Naive B cell (primary cell): Measurements from ENCODE around the gene DGUOK. TPM values are rescaled to one million over a fixed set of nuclear protein-coding genes. Genes with fewer than 3 reads are reported as not detected.
"Not testable (repeated sequence)": the region's sequence is repeated elsewhere in the genome, so short reads cannot be mapped to it uniquely, and the experiment has no call there.

ENCODE experiments used
- ATAC-seq, 2 donors: fragments of 150-1000 bp; cut with Tn5 transposase; 2 replicates each; pipeline ENCODE4 v1.10.0; 2021; ENCODE audit warnings: low read depth in 2 of 2, mild to moderate bottlenecking in 2 of 2, moderate library complexity in 2 of 2
- DNase-seq: peaks from one replicate; pipeline ENCODE4 v3.0.0; 2022
- H3K27ac Mint-ChIP-seq, 6 donors: one replicate each; pipeline ENCODE4 v1.8.0; 2020 to 2022; ENCODE audit warnings: mild to moderate bottlenecking in 6 of 6, mixed read lengths in 6 of 6, moderate library complexity in 5 of 6, inconsistent platforms in 2 of 6
- H3K27me3 Mint-ChIP-seq, 3 donors: one replicate each; pipeline ENCODE4 v1.8.0; 2021 to 2022; ENCODE audit warnings: mixed read lengths in 3 of 3, mild to moderate bottlenecking in 1 of 3
- H3K36me3 Mint-ChIP-seq, 2 donors: one replicate each; pipeline ENCODE4 v1.8.0; 2020 to 2022; ENCODE audit warnings: mixed read lengths in 2 of 2, inconsistent platforms in 1 of 2, mild to moderate bottlenecking in 1 of 2
- H3K4me1 Mint-ChIP-seq, 3 donors: one replicate each; pipeline ENCODE4 v1.8.0; 2020 to 2022; ENCODE audit warnings: mixed read lengths in 3 of 3, inconsistent platforms in 1 of 3, mild to moderate bottlenecking in 1 of 3, moderate library complexity in 1 of 3
- H3K4me3 Mint-ChIP-seq, 8 donors: one replicate each; pipeline ENCODE4 v1.8.0; 2020 to 2022; ENCODE audit warnings: mild to moderate bottlenecking in 8 of 8, mixed read lengths in 8 of 8, moderate library complexity in 8 of 8, inconsistent platforms in 2 of 8
- H3K9me3 Mint-ChIP-seq, 7 donors: one replicate each; pipeline ENCODE4 v1.8.0; 2020 to 2022; ENCODE audit warnings: mixed read lengths in 7 of 7, mild to moderate bottlenecking in 5 of 7, inconsistent platforms in 2 of 7, moderate library complexity in 1 of 7
- polyA plus RNA-seq, 6 donors: library from polyadenylated mRNA; unstranded; fragments of 300-500 nt; fragmentation: Illumina TruSeq; gene quantifications; one replicate each; pipeline ENCODE4 v1.2.3, GENCODE V29; 2021; ENCODE audit warnings: low read depth in 6 of 6

DGUOK gene
- polyA plus RNA-seq, 6 donors from 2014 or later: 192 to 245 (median 213) TPM

- H3K4me1 Mint-ChIP-seq: peaks cover 45 to 76% (median 60%) of the 10 kb centered on the region in 3 donors
- H3K36me3 Mint-ChIP-seq: peaks cover 14 to 16% of the 10 kb centered on the region in 2 donors
- no peak overlapping the region for H3K4me3 Mint-ChIP-seq
- ATAC-seq (no peak), DNase-seq (no peak)
- H3K9me3 Mint-ChIP-seq: no peaks in the 10 kb centered on the region
- no peaks in the 10 kb centered on the region for H3K27me3 Mint-ChIP-seq
- H3K27ac Mint-ChIP-seq: peak overlapping the region in 2 of 6 donors; percentile 43 to 61
Measured at GRCh38 chr2:73935641-73936040, 9.0 kb downstream of the DGUOK start.

GRCh38 chr2:73937103-73937885, 10.6 kb downstream of the DGUOK start:
- peaks cover 4 to 6% of the 10 kb centered on the region in 2 donors for H3K36me3 Mint-ChIP-seq
- peaks cover 35 to 65% (median 51%) of the 10 kb centered on the region in 3 donors for H3K4me1 Mint-ChIP-seq
- no peak for DNase-seq
- H3K4me3 Mint-ChIP-seq: no peak overlapping the region
- no peaks in the 10 kb centered on the region for H3K9me3 Mint-ChIP-seq
- H3K27ac Mint-ChIP-seq: peak overlapping the region; percentile 5 to 86 (median 58)
- no peaks in the 10 kb centered on the region for H3K27me3 Mint-ChIP-seq
- no peak for ATAC-seq

DNA sequence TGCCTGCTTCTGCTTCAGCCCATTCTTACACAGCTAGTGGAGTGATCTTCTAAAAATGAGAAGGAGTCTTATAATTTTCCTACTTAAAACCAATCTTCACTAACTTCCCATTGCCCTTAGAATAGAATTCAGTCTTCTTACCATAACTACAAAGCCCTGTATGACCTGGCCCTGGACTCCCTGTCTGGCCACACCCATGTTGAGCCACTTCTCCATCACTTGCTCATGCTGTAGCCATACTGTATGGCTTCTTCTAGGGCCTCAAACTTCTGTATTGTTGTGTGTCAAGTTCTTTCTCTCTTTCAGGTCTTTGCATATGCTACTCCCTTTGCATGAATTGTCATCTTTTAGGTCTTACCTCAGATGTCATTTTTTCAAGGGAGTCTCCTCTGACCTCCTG, 11.2 kb downstream of the DGUOK start:
- H3K4me1 Mint-ChIP-seq: peaks cover 36 to 64% (median 49%) of the 10 kb centered on the region in 3 donors
- peak overlapping the region in 1 of 6 donors; percentile 8 for H3K27ac Mint-ChIP-seq
- no peaks in the 10 kb centered on the region for H3K27me3 Mint-ChIP-seq
- no peak overlapping the region for H3K4me3 Mint-ChIP-seq
- peaks cover 3 to 6% of the 10 kb centered on the region in 2 donors for H3K36me3 Mint-ChIP-seq
- no peaks in the 10 kb centered on the region for H3K9me3 Mint-ChIP-seq
- ATAC-seq (no peak), DNase-seq (no peak)

DNA sequence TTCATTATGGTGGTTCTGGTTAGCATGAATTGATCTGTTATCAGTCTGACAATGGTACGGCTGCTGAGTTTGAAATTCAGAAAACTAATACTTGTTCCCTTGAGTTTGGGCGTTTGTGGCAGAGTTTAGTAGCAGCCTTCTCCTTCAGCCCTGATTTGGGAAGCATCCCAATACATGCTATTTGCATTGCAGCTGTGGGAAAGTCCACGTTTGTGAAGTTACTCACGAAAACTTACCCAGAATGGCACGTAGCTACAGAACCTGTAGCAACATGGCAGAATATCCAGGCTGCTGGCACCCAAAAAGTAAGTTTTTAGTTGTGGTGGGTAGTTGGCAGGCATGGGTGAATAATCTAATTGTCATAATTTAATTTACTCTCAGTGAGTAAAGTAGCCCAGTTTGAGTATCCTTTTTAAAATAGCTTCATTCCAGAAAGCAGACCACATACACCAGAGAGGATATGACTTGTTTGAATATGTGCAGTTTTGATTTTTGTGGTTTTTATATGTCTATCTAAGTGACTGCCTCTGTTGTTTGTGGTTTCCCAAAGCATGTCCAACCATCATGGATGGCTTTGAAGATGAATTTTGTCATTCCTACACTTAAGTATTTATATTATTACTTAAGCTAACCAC, 12.2 kb downstream of the DGUOK start:
- H3K9me3 Mint-ChIP-seq: no peaks in the 10 kb centered on the region
- peak overlapping the region in 1 of 6 donors; percentile 66 for H3K27ac Mint-ChIP-seq
- peaks cover 30 to 62% (median 42%) of the 10 kb centered on the region in 3 donors for H3K4me1 Mint-ChIP-seq
- H3K4me3 Mint-ChIP-seq: no peak overlapping the region
- peaks cover 0 to 3% of the 10 kb centered on the region in 2 donors for H3K36me3 Mint-ChIP-seq
- ATAC-seq (no peak), DNase-seq (no peak)
- H3K27me3 Mint-ChIP-seq: no peaks in the 10 kb centered on the region

GRCh38 chr2:73939419-73939818, 12.7 kb downstream of the DGUOK start:
- Mint-ChIP-seq H3K27me3 (no peaks in the 10 kb centered on the region), H3K4me1 (peaks cover 31 to 59% (median 43%) of the 10 kb centered on the region in 3 donors), H3K27ac (peak overlapping the region in 1 of 6 donors; percentile 64), H3K9me3 (no peaks in the 10 kb centered on the region), H3K36me3 (peaks cover 0 to 3% of the 10 kb centered on the region in 2 donors), H3K4me3 (no peak overlapping the region)
- DNase-seq (no peak), ATAC-seq (peak; percentile 39 to 40)

- not testable (repeated sequence) for H3K4me3 Mint-ChIP-seq, H3K9me3 Mint-ChIP-seq, ATAC-seq, H3K36me3 Mint-ChIP-seq, H3K27me3 Mint-ChIP-seq, DNase-seq
- peaks cover 37 to 61% (median 50%) of the 10 kb centered on the region in 3 donors for H3K4me1 Mint-ChIP-seq
- H3K27ac Mint-ChIP-seq: peak overlapping the region in 2 of 6 donors; percentile 64 to 88
Measured at GRCh38 chr2:73940066-73940465, 13.4 kb downstream of the DGUOK start.

- H3K27me3 Mint-ChIP-seq: no peaks in the 10 kb centered on the region
- H3K4me1 Mint-ChIP-seq: peaks cover 30 to 53% (median 42%) of the 10 kb centered on the region in 3 donors
- DNase-seq (no peak), ATAC-seq (no peak)
- H3K27ac Mint-ChIP-seq: no peak overlapping the region
- H3K4me3 Mint-ChIP-seq: no peak overlapping the region
- peaks cover 4 to 9% of the 10 kb centered on the region in 2 donors for H3K36me3 Mint-ChIP-seq
- H3K9me3 Mint-ChIP-seq: no peaks in the 10 kb centered on the region
Measured at GRCh38 chr2:73942664-73943063, 16.0 kb downstream of the DGUOK start.

- Mint-ChIP-seq H3K36me3 (peaks cover 4 to 9% of the 10 kb centered on the region in 2 donors), H3K4me1 (peaks cover 35 to 53% (median 49%) of the 10 kb centered on the region in 3 donors), H3K27me3 (no peaks in the 10 kb centered on the region), H3K4me3 (no peak overlapping the region), H3K9me3 (no peaks in the 10 kb centered on the region), H3K27ac (peak overlapping the region in 4 of 6 donors; percentile 20 to 73 (median 41))
- no peak for ATAC-seq
- DNase-seq: no peak
Measured at GRCh38 chr2:73944714-73945113, 18.0 kb downstream of the DGUOK start.

- Mint-ChIP-seq H3K4me1 (peaks cover 33 to 53% (median 44%) of the 10 kb centered on the region in 3 donors), H3K4me3 (no peak overlapping the region), H3K9me3 (no peaks in the 10 kb centered on the region), H3K36me3 (peaks cover 10 to 17% of the 10 kb centered on the region in 2 donors), H3K27ac (peak overlapping the region in 4 of 6 donors; percentile 9 to 82 (median 38)), H3K27me3 (no peaks in the 10 kb centered on the region)
- ATAC-seq (no peak), DNase-seq (no peak)
Measured at GRCh38 chr2:73946215-73946614, 19.5 kb downstream of the DGUOK start.

- ATAC-seq: no peak
Measured at GRCh38 chr2:73946666-73947065, 20.0 kb downstream of the DGUOK start.

GRCh38 chr2:73947412-73948018, 20.8 kb downstream of the DGUOK start:
- Mint-ChIP-seq H3K9me3 (no peaks in the 10 kb centered on the region), H3K4me3 (peak overlapping the region in 1 of 8 donors; percentile 40), H3K27me3 (no peaks in the 10 kb centered on the region), H3K4me1 (peaks cover 41 to 57% (median 43%) of the 10 kb centered on the region in 3 donors), H3K36me3 (peaks cover 21 to 30% of the 10 kb centered on the region in 2 donors), H3K27ac (peak overlapping the region; percentile 12 to 89 (median 70))
- DNase-seq (no peak), ATAC-seq (no peak)

More at GRCh38 chr2:73946666-73947065, 20.0 kb downstream of the DGUOK start:
- no peak for DNase-seq
- H3K4me1 Mint-ChIP-seq: peaks cover 37 to 53% (median 45%) of the 10 kb centered on the region in 3 donors
- peak overlapping the region in 5 of 6 donors; percentile 6 to 82 (median 41) for H3K27ac Mint-ChIP-seq
- H3K36me3 Mint-ChIP-seq: peaks cover 15 to 21% of the 10 kb centered on the region in 2 donors
- H3K4me3 Mint-ChIP-seq: no peak overlapping the region
- no peaks in the 10 kb centered on the region for H3K9me3 Mint-ChIP-seq
- no peaks in the 10 kb centered on the region for H3K27me3 Mint-ChIP-seq

DNA sequence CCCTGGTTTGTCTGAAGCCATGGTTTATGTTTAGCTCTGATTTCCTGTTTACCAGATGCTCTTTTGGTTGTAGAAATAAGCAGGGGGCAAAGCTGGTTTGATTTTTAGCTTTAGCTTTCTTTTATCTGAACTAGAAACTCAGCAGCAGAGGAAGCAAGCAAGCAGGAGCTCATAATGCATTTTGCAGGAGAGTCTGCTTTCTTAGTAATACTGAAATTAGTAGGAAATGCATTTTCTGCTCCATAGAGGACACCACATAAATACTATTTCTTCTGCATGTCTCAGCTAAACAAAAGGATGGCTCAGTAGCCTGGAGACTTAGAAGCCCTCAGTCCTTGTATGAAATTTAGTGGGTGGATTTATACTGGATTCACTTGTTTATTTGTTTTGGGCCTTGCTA, 23.1 kb downstream of the DGUOK start:
- no peak for ATAC-seq
- Mint-ChIP-seq H3K36me3 (peaks cover 28 to 34% of the 10 kb centered on the region in 2 donors), H3K9me3 (no peaks in the 10 kb centered on the region), H3K27me3 (no peaks in the 10 kb centered on the region), H3K27ac (peak overlapping the region in 2 of 6 donors; percentile 2 to 64), H3K4me3 (no peak overlapping the region), H3K4me1 (peaks cover 35 to 54% (median 38%) of the 10 kb centered on the region in 3 donors)
- no peak for DNase-seq
